T-helper 1 cell treated with Interleukin-12 subunit alpha and Interleukin-12 subunit beta and Interleukin-4 antibody, amounts not matched to agents 30 ng/mL and 1 ng/mL, for 36 hours (primary cell): Measurements from ENCODE around the gene UTP11. TPM values are rescaled to one million over a fixed set of nuclear protein-coding genes. Genes with fewer than 3 reads are reported as not detected.

ENCODE experiments used
- intact Hi-C: fragments of 100-400 bp; cut with micrococcal nuclease; formaldehyde crosslinking; loops from one replicate; pipeline ENCODE4 v1.15.1; 2024
- total RNA-seq: library from RNA; stranded (reverse); gene quantifications from 2 replicates; pipeline ENCODE4 v1.2.3, GENCODE V29; 2022

Gene UTP11
- total RNA-seq, 1 donor from 2014 or later, result 56.2 TPM

GRCh38 chr1:38000529-38001455, 11.7 kb upstream of the UTP11 start:
- intact Hi-C loops, result no loop called here

DNA sequence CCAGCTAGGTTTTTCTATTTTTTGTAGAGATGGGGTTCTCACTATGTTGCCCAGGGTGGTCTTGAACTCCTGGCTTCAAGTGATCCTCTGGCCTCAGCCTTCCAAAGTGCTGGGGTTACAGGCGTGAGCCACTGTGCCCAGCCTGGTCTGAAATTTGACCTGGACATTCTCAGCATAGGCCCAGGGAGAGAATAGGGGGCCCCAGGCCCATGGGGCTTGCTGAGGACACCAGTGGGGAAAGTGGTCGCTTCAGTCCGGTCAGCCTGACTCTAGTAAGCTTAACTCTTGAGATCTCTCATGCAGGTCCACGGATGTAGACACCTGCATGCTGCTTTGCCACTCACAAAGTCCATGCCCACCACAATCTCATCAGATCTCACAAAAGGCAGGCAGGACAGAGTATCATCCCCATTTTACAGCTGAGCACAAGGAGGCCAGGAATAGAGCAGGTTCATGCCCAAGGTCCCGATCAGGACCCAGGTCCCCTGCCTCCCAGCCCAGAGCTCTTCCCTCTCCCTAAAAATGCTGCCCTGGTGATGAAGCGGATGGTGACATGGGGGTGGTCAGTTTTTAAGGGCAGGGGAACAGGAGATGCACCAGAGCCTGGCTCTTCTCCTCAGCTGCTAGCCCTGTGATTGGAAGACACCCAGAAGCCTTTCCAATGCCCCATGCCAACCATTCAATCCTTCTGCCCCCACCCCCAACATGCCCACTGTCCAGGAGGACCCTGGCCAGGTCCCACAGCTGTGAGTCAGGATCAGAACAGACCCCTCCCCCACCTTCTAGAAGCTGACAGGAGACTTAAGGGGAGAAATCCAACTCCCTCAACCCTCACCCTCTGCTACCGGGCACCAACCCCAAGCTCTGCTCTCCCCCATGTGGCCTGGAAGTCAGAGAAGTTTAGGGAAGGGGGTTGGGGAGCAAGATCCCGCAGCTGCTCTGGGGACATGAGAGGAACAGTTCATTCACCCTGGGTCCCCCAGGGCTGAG, 9.0 kb upstream of the UTP11 start:
- intact Hi-C loops, result loop anchor here (1.0 to 2.0 kb wide), 3 partner anchors 8 to 15 kb away; partner anchors contain the start of gene SF3A3

- intact Hi-C loops, result loop anchor here (1.0 to 2.0 kb wide), 3 partner anchors 14 to 73 kb away; partner anchors contain the start of gene SF3A3
Observed at GRCh38 chr1:38004284-38005108, 8.0 kb upstream of the UTP11 start.

DNA sequence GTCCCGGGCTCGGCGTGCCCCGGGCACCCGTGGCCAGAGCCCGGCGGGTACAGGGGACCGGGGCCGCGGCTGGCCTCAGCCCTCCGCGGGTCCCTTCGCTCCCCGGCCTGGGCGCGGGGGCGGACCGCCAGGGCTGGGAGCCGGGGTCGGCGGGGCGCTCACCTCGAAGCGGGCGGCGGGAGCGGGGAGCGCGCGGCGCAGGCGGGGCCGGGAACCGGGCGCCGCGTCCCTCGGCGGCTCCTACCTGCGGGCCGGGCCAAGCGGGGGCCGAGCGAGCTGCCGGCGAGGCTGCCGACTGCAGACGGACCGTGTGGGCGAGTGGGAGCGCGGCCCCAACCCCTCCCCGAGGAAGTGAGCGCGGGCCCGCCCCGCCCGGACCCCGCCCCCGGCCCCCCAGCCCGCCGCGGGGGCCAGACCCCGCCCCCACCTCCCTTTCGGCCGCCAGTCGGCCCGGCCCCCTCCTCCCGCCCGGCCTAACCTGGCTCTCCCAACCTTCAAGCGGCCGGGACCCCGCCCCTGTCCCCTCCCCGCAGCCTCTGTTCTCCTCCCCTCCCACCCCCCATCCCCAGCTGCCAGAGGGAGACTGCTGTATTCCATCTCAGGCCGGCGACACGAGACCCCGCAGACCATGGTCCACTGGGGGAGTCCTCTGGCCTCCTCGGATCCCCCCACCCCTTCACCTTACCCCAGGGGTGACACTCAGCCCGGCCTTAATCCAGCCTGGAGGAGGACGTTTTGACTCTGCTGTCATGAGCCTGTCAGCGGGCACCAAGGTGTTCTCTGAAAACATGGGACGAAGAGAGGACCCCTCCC, 7.1 kb upstream of the UTP11 start, which contains the start of gene FHL3:
FHL3 (minus strand) TSS at position 320 of the 813 bp plus-strand sequence. CDS start 6,102 bp downstream, outside the sequence.
- intact Hi-C loops, result loop anchor here (1.0 to 2.0 kb wide), 2 partner anchors 13 to 74 kb away; no protein-coding TSS in a partner anchor

GRCh38 chr1:38006008-38006828, 6.3 kb upstream of the UTP11 start:
- intact Hi-C loops, result no loop called here

- intact Hi-C loops, result loop anchor here (1.0 kb wide), 2 partner anchors 10 to 14 kb away; no protein-coding TSS in a partner anchor
Observed at GRCh38 chr1:38009088-38009840, 3.3 kb upstream of the UTP11 start.

DNA sequence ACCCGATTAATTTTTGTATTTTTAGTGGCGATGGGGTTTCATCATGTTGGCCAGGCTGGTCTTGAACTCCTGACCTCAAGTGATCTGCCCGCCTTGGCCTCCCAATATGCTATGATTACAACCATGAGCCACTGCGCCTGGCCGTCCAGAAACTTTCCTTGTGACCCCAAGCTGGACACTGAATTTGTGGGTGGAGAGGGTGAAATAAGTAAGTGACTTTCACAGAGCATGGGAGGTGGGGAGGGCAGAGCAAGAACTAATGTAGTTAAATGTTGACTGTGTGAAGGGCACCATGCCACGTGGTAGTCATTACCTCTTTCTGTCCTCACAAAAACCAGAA, 2.7 kb upstream of the UTP11 start:
- intact Hi-C loops, result loop anchor here (1.0 to 10.0 kb wide), 5 partner anchors 9 to 1185 kb away; partner anchors contain the start of genes GNL2 and ZC3H12A

- intact Hi-C loops, result loop anchor here (2.0 to 10.0 kb wide), 4 partner anchors 204 to 1182 kb away; partner anchors contain the start of genes GNL2, YRDC and ZC3H12A
Observed at GRCh38 chr1:38013227-38013622, 691 bp downstream of the UTP11 start.

DNA sequence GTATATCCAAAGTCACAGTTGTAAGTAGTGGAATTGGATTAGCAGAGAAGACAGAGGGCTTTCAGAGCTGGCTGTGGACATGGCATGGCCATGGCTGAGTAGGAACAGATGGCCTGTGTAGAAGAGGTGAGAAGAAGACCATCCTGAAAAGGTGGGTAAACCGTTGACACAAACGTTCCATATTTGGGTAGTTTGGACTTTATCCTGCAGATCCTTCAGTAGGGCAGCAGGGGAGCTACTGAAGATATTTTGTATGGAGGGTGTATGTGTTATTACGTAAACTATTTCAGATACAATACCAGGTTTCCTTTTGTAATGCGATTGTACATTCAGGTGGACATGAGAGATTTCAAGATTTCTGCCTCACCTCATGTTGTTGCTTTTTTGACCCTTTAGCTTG, 1.6 kb downstream of the UTP11 start:
- intact Hi-C loops, result loop anchor here (5.0 to 10.0 kb wide), 3 partner anchors 417 to 1181 kb away; partner anchors contain the start of genes GNL2 and ZC3H12A

GRCh38 chr1:38014724-38015424, 2.3 kb downstream of the UTP11 start:
- intact Hi-C loops, result loop anchor here (5.0 to 10.0 kb wide), 4 partner anchors 33 to 1180 kb away; partner anchors contain the start of genes GNL2 and ZC3H12A

GRCh38 chr1:38015978-38016725, 3.6 kb downstream of the UTP11 start:
- intact Hi-C loops, result loop anchor here (5.0 to 10.0 kb wide), 3 partner anchors 34 to 1179 kb away; partner anchors contain the start of gene ZC3H12A

DNA sequence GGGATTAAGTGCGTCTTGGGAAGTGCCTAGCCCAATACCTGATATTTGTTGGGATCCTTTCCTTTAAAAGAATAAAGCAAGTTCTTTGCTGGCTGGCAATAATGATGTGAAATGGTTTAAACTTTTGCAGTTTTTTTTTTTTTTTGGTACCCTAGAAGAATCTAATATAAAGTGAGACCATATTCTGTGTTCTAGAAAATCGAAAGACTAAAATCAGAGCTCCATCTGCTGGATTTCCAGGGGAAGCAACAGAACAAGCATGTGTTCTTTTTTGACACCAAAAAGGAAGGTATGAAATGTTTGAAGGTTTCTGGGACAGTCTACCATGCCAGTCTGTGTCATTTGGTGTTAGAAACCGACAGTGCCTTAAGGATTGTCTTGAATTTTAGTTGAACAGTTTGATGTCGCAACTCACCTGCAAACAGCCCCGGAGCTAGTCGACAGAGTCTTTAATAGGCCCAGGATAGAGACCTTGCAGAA, 6.4 kb downstream of the UTP11 start:
- intact Hi-C loops, result loop anchor here (1.0 to 10.0 kb wide), 9 partner anchors 10 to 1176 kb away; partner anchors contain the start of genes FHL3, SF3A3 and ZC3H12A

- intact Hi-C loops, result no loop called here
Observed at GRCh38 chr1:38020396-38020795, 7.9 kb downstream of the UTP11 start.

GRCh38 chr1:38021969-38022368, 9.4 kb downstream of the UTP11 start:
- intact Hi-C loops, result no loop called here

GRCh38 chr1:38022810-38023209, 10.3 kb downstream of the UTP11 start:
- intact Hi-C loops, result no loop called here

- intact Hi-C loops, result no loop called here
Observed at GRCh38 chr1:38025233-38025632, 12.7 kb downstream of the UTP11 start.
